Activated CD4-positive, alpha-beta T cell treated with anti-CD3 and anti-CD28 coated beads, Interleukin-2, Interleukin-6, amounts not matched to agents 100 ng/mL and 50 ng/mL, durations not matched to agents 16 hours and 8 hours (primary cell): ENCODE data around the gene FAN1.
"Not testable (repeated sequence)": the region's sequence is repeated elsewhere in the genome, so short reads cannot be mapped to it uniquely, and the experiment has no call there.

Experiments used
- DNase-seq: peaks from one replicate; pipeline ENCODE4 v3.0.0-alpha.2; 2020

Gene FAN1

GRCh38 chr15:30903497-30904187, at the start of gene FAN1:
Gene FAN1 (plus strand): TSS chr15:30903915. CDS start chr15:30904664, 749 bp downstream.
- peak; percentile 90 for DNase-seq

GRCh38 chr15:30859091-30859874, 44.4 kb upstream of the FAN1 start:
- DNase-seq, result peak; percentile 37

- no peak for DNase-seq
These were observed 38.5 kb upstream of the FAN1 start for GRCh38 chr15:30865257-30865656.

GRCh38 chr15:30870681-30871080, 33.0 kb upstream of the FAN1 start:
- DNase-seq, result no peak

GRCh38 chr15:30872341-30872748, 31.4 kb upstream of the FAN1 start:
- DNase-seq, result no peak

- no peak for DNase-seq
These were observed 26.6 kb upstream of the FAN1 start for GRCh38 chr15:30877070-30877469.

GRCh38 chr15:30878515-30878914, 25.2 kb upstream of the FAN1 start:
- DNase-seq, result no peak

GRCh38 chr15:30882849-30883433, 20.8 kb upstream of the FAN1 start:
- peak; percentile 18 for DNase-seq

GRCh38 chr15:30883666-30884065, 20.0 kb upstream of the FAN1 start:
- DNase-seq, result not testable (repeated sequence)

- no peak for DNase-seq
These were observed 17.9 kb upstream of the FAN1 start for GRCh38 chr15:30885814-30886213.

- no peak for DNase-seq
These were observed 14.5 kb upstream of the FAN1 start for GRCh38 chr15:30889196-30889595.

- no peak for DNase-seq
These were observed 8.1 kb upstream of the FAN1 start for GRCh38 chr15:30895461-30896210.

- no peak for DNase-seq
These were observed 7.5 kb upstream of the FAN1 start for GRCh38 chr15:30896211-30896606.

- no peak for DNase-seq
These were observed 1.8 kb upstream of the FAN1 start for GRCh38 chr15:30901889-30902288.

- no peak for DNase-seq
These were observed 1.1 kb downstream of the FAN1 start for GRCh38 chr15:30904812-30905211.

GRCh38 chr15:30905821-30906220, 2.1 kb downstream of the FAN1 start:
- no peak for DNase-seq

GRCh38 chr15:30906366-30906765, 2.7 kb downstream of the FAN1 start:
- no peak for DNase-seq

GRCh38 chr15:30913761-30914160, 10.0 kb downstream of the FAN1 start:
- no peak for DNase-seq

GRCh38 chr15:30917013-30917412, 13.3 kb downstream of the FAN1 start:
- no peak for DNase-seq

- DNase-seq, result no peak
These were observed 14.0 kb downstream of the FAN1 start for GRCh38 chr15:30917675-30918074.

- no peak for DNase-seq
These were observed 14.7 kb downstream of the FAN1 start for GRCh38 chr15:30918366-30918765.

- DNase-seq, result no peak
These were observed 16.3 kb downstream of the FAN1 start for GRCh38 chr15:30919877-30920550.

GRCh38 chr15:30921106-30921505, 17.4 kb downstream of the FAN1 start:
- DNase-seq, result no peak
